ENCODE measurements around the gene SAMSN1.

Gene SAMSN1

GRCh38 chr21:14488672-14489204, 57.4 kb downstream of the SAMSN1 start:
- DNase-seq (no peak), ATAC-seq (no peak)
- no peaks in the 10 kb centered on the region for H3K27me3 Mint-ChIP-seq
- peaks cover 9 to 13% of the 10 kb centered on the region in 2 donors for H3K9me3 Mint-ChIP-seq
- H3K4me1 Mint-ChIP-seq, result peaks cover 71% of the 10 kb centered on the region
- peak overlapping the region in 1 of 2 donors; percentile 34 for H3K27ac Mint-ChIP-seq
- H3K4me3 Mint-ChIP-seq, result peak overlapping the region; percentile 42 to 50

GRCh38 chr21:14487490-14488432, 58.4 kb downstream of the SAMSN1 start:
- ATAC-seq, result peak; percentile 70
- Mint-ChIP-seq H3K27ac (peak overlapping the region; percentile 62 to 93), H3K27me3 (no peaks in the 10 kb centered on the region), H3K4me1 (peaks cover 71% of the 10 kb centered on the region), H3K4me3 (peak overlapping the region; percentile 39 to 60), H3K9me3 (peaks cover 14 to 20% of the 10 kb centered on the region in 2 donors)
- no peak for DNase-seq

- ATAC-seq (no peak), DNase-seq (no peak)
- peak overlapping the region in 1 of 2 donors; percentile 41 for H3K27ac Mint-ChIP-seq
- peak overlapping the region in 1 of 2 donors; percentile 32 for H3K4me3 Mint-ChIP-seq
- H3K27me3 Mint-ChIP-seq, result no peaks in the 10 kb centered on the region
- H3K4me1 Mint-ChIP-seq, result peaks cover 76% of the 10 kb centered on the region
- peaks cover 14 to 20% of the 10 kb centered on the region in 2 donors for H3K9me3 Mint-ChIP-seq
Observed at GRCh38 chr21:14486869-14487268, 59.2 kb downstream of the SAMSN1 start.

- H3K27me3 Mint-ChIP-seq, result no peaks in the 10 kb centered on the region
- no peak for ATAC-seq
- no peak overlapping the region for H3K4me3 Mint-ChIP-seq
- peak overlapping the region; percentile 60 to 81 for H3K27ac Mint-ChIP-seq
- no peak for DNase-seq
- peaks cover 14 to 20% of the 10 kb centered on the region in 2 donors for H3K9me3 Mint-ChIP-seq
- peaks cover 88% of the 10 kb centered on the region for H3K4me1 Mint-ChIP-seq
Observed at GRCh38 chr21:14484188-14485009, 61.7 kb downstream of the SAMSN1 start.

- H3K4me3 Mint-ChIP-seq, result peak overlapping the region; percentile 23 to 44
- peaks cover 91% of the 10 kb centered on the region for H3K4me1 Mint-ChIP-seq
- DNase-seq (no peak), ATAC-seq (no peak)
- no peaks in the 10 kb centered on the region for H3K27me3 Mint-ChIP-seq
- H3K9me3 Mint-ChIP-seq, result peaks cover 14 to 20% of the 10 kb centered on the region in 2 donors
- H3K27ac Mint-ChIP-seq, result peak overlapping the region; percentile 60 to 91
Observed at GRCh38 chr21:14483296-14483695, 62.8 kb downstream of the SAMSN1 start.

- Mint-ChIP-seq H3K27me3 (no peaks in the 10 kb centered on the region), H3K9me3 (peaks cover 14 to 20% of the 10 kb centered on the region in 2 donors), H3K4me1 (peaks cover 88% of the 10 kb centered on the region), H3K27ac (peak overlapping the region; percentile 60 to 98), H3K4me3 (peak overlapping the region; percentile 14 to 74)
- DNase-seq, result peak; percentile 41 to 47
- peak; percentile 88 for ATAC-seq
Observed at GRCh38 chr21:14482165-14482564, 64.0 kb downstream of the SAMSN1 start.

- ATAC-seq (no peak), DNase-seq (no peak)
- Mint-ChIP-seq H3K4me1 (peaks cover 88% of the 10 kb centered on the region), H3K9me3 (peaks cover 14 to 24% of the 10 kb centered on the region in 2 donors), H3K27me3 (no peaks in the 10 kb centered on the region), H3K4me3 (peak overlapping the region; percentile 7 to 22), H3K27ac (peak overlapping the region; percentile 77 to 98)
Observed at GRCh38 chr21:14480411-14481031, 65.6 kb downstream of the SAMSN1 start.

- no peaks in the 10 kb centered on the region for H3K27me3 Mint-ChIP-seq
- peak overlapping the region in 1 of 2 donors; percentile 54 for H3K4me3 Mint-ChIP-seq
- peak overlapping the region; percentile 3 to 98 for H3K27ac Mint-ChIP-seq
- no peak for DNase-seq
- H3K9me3 Mint-ChIP-seq, result peaks cover 8 to 17% of the 10 kb centered on the region in 2 donors
- peaks cover 79% of the 10 kb centered on the region for H3K4me1 Mint-ChIP-seq
- ATAC-seq, result no peak
Observed at GRCh38 chr21:14479241-14479786, 66.8 kb downstream of the SAMSN1 start.

GRCh38 chr21:14477841-14478240, 68.3 kb downstream of the SAMSN1 start:
- H3K4me3 Mint-ChIP-seq, result no peak overlapping the region
- H3K27ac Mint-ChIP-seq, result peak overlapping the region in 1 of 2 donors; percentile 52
- ATAC-seq, result no peak
- H3K4me1 Mint-ChIP-seq, result peaks cover 64% of the 10 kb centered on the region
- H3K9me3 Mint-ChIP-seq, result peaks cover 0 to 4% of the 10 kb centered on the region in 2 donors
- H3K27me3 Mint-ChIP-seq, result no peaks in the 10 kb centered on the region
- DNase-seq, result no peak

GRCh38 chr21:14477133-14477532, 69.0 kb downstream of the SAMSN1 start:
- Mint-ChIP-seq H3K27me3 (no peaks in the 10 kb centered on the region), H3K27ac (peak overlapping the region; percentile 73 to 74), H3K9me3 (peaks cover 0 to 4% of the 10 kb centered on the region in 2 donors), H3K4me1 (peaks cover 61% of the 10 kb centered on the region), H3K4me3 (no peak overlapping the region)
- DNase-seq (no peak), ATAC-seq (no peak)

- DNase-seq, result no peak
- Mint-ChIP-seq H3K9me3 (peaks cover 0 to 10% of the 10 kb centered on the region in 2 donors), H3K27ac (no peak overlapping the region), H3K4me1 (peaks cover 39% of the 10 kb centered on the region), H3K4me3 (no peak overlapping the region), H3K27me3 (no peaks in the 10 kb centered on the region)
- ATAC-seq, result no peak
Observed at GRCh38 chr21:14474995-14475394, 71.1 kb downstream of the SAMSN1 start.

- DNase-seq (no peak), ATAC-seq (no peak)
- Mint-ChIP-seq H3K4me3 (no peak overlapping the region), H3K27me3 (peaks cover 7% of the 10 kb centered on the region), H3K9me3 (peaks cover 9 to 14% of the 10 kb centered on the region in 2 donors), H3K4me1 (peaks cover 6% of the 10 kb centered on the region), H3K27ac (no peak overlapping the region)
Observed at GRCh38 chr21:14469641-14470040, 76.5 kb downstream of the SAMSN1 start.

- peaks cover 16 to 21% of the 10 kb centered on the region in 2 donors for H3K9me3 Mint-ChIP-seq
- H3K4me1 Mint-ChIP-seq, result peaks cover 10% of the 10 kb centered on the region
- no peak for DNase-seq
Observed at GRCh38 chr21:14466715-14467114, 79.4 kb downstream of the SAMSN1 start.

GRCh38 chr21:14457762-14458161, 88.4 kb downstream of the SAMSN1 start:
- Mint-ChIP-seq H3K27ac (peak overlapping the region in 1 of 2 donors; percentile 69), H3K9me3 (peaks cover 6 to 24% of the 10 kb centered on the region in 2 donors), H3K4me1 (peaks cover 55% of the 10 kb centered on the region), H3K27me3 (no peaks in the 10 kb centered on the region), H3K4me3 (no peak overlapping the region)
- ATAC-seq (peak; percentile 31), DNase-seq (no peak)

More at GRCh38 chr21:14466715-14467114, 79.4 kb downstream of the SAMSN1 start:
- Mint-ChIP-seq H3K4me3 (no peak overlapping the region), H3K27ac (no peak overlapping the region), H3K27me3 (peaks cover 7% of the 10 kb centered on the region)
- no peak for ATAC-seq

All from stimulated activated naive CD8-positive, alpha-beta T cell treated with anti-CD3 and anti-CD28 coated beads, Interleukin-15, amount 100 ng/mL, for 72 hours (primary cell).